D721Med (cell line): ENCODE measurements around the gene SCP2.

Experiments
- DNase-seq: peaks from one replicate; pipeline ENCODE4 v3.0.0; 2011; ENCODE audit warnings: low spot score; ENCODE audit not compliant: insufficient read length
- FAIRE-seq: peaks from 2 replicates; lab custom pipeline; 2011; peaks lifted over from hg19 to GRCh38; lab: Jason Lieb, UNC
- TF ChIP-seq, protein P1 (sequence below): IDR thresholded peaks from 2 replicates; pipeline ENCODE4 v1.5.1; 2012; ENCODE audit warnings: mild to moderate bottlenecking, control low read depth; ENCODE audit not compliant: insufficient read depth; ENCODE audit errors: missing control alignments

Gene SCP2

DNA sequence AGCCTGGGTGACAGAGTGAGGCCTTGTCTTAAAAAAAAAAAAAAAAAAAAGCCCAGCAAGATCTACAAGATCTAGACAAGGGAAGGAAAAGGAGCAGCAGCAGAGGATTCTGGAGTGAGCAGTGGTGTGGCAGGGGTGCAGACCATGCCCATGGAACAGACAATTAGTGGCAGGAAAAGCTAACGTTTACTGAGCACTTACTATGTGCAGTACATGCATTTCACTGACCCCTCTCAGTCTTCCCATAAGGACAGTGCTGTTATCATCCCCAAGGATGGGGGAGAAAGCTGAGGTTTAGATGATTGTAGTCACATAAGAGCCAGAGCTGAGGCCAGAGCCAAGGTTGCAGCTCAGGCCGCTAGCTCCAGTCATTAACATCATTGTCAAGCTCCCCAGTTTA lies 140.8 kb downstream of the SCP2 start:
- FAIRE-seq (no peak), DNase-seq (peak; percentile 7)

GRCh38 chr1:53068314-53069099 lies 141.4 kb downstream of the SCP2 start:
- TF ChIP-seq, protein P1, sequence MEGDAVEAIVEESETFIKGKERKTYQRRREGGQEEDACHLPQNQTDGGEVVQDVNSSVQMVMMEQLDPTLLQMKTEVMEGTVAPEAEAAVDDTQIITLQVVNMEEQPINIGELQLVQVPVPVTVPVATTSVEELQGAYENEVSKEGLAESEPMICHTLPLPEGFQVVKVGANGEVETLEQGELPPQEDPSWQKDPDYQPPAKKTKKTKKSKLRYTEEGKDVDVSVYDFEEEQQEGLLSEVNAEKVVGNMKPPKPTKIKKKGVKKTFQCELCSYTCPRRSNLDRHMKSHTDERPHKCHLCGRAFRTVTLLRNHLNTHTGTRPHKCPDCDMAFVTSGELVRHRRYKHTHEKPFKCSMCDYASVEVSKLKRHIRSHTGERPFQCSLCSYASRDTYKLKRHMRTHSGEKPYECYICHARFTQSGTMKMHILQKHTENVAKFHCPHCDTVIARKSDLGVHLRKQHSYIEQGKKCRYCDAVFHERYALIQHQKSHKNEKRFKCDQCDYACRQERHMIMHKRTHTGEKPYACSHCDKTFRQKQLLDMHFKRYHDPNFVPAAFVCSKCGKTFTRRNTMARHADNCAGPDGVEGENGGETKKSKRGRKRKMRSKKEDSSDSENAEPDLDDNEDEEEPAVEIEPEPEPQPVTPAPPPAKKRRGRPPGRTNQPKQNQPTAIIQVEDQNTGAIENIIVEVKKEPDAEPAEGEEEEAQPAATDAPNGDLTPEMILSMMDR: no peak
- DNase-seq (peak; percentile 8), FAIRE-seq (no peak)

More for the DNA sequence above, 140.8 kb downstream of the SCP2 start:
- TF ChIP-seq, protein P1: no peak

DNA sequence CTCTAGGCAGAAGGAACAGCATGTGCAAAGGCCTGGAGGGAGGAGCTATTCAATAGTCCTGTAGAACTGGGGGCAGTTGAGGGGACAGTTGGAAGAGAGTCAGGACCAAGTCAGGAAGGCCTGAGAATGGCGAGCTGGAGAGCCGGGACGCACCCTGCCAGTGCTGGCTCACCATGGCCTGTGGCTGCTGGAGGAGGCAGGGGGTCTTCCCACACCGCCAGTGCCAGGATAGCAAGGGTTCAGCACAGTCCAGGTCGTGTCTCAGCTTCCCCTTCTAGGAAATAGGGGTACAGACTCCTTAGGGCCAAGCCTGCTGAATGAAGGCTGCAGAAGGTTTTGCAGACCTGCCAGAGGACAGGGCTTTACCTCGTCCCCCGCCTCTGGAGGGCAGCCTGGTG lies 142.2 kb downstream of the SCP2 start:
- DNase-seq: no peak
- TF ChIP-seq, protein P1: no peak
- FAIRE-seq: no peak

DNA sequence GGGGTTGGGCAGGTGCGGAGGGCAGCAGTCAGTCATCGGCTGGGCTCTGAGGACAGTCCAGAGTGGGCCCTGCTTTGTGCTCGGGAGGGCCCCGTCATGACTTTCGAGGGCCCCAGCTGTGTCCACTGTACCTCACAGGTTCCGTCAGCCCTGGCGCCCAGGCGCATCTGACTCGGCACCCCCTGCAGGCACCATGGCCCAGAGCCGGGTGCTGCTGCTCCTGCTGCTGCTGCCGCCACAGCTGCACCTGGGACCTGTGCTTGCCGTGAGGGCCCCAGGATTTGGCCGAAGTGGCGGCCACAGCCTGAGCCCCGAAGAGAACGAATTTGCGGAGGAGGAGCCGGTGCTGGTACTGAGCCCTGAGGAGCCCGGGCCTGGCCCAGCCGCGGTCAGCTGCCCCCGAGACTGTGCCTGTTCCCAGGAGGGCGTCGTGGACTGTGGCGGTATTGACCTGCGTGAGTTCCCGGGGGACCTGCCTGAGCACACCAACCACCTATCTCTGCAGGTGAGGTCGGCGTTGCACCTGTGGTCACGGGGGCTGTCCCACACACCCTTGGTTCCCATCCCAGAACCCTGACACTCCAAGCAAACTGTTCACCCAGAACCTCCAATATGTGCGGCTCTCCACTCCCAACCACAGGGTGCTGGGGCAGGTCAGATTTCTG lies 142.7 kb downstream of the SCP2 start:
- DNase-seq (peak; percentile 8), FAIRE-seq (no peak)
- TF ChIP-seq, protein P1: no peak

GRCh38 chr1:53070621-53071020 lies 143.5 kb downstream of the SCP2 start:
- TF ChIP-seq, protein P1: no peak
- FAIRE-seq (no peak), DNase-seq (peak; percentile 13)

GRCh38 chr1:53071167-53071865 lies 144.2 kb downstream of the SCP2 start:
- peak; percentile 5 for DNase-seq

More at GRCh38 chr1:53071167-53071865, 144.2 kb downstream of the SCP2 start:
- TF ChIP-seq, protein P1: no peak
- no peak for FAIRE-seq
